ENCODE results near the gene EVX1.

DNA sequence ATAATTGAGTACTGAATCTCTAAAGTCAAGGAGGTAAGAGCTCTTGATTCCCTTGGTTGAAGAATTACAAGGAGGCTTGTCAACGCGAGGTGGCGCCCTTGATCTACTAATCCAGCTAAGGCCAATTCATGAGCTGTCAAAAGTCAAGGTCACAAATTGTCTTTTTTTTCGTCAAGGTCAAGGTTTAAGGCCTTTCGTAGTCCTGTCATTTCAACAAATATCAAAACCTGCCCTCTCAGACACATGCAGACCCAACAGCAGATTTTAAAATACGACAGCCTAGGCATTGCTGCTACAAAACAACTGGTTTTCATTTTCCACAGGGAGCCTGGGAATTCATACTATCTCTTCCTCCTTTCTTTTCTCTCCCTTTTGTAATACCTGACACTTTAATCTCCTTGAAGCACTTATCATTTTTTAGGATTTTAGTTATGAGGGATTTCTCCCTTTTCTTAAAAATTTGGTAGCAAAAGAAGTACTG is 46.3 kb upstream of the EVX1 start:
- no peak for TF ChIP-seq POLR2A (IDR thresholded peaks at IDR 0.05)
- TF ChIP-seq, protein P1, sequence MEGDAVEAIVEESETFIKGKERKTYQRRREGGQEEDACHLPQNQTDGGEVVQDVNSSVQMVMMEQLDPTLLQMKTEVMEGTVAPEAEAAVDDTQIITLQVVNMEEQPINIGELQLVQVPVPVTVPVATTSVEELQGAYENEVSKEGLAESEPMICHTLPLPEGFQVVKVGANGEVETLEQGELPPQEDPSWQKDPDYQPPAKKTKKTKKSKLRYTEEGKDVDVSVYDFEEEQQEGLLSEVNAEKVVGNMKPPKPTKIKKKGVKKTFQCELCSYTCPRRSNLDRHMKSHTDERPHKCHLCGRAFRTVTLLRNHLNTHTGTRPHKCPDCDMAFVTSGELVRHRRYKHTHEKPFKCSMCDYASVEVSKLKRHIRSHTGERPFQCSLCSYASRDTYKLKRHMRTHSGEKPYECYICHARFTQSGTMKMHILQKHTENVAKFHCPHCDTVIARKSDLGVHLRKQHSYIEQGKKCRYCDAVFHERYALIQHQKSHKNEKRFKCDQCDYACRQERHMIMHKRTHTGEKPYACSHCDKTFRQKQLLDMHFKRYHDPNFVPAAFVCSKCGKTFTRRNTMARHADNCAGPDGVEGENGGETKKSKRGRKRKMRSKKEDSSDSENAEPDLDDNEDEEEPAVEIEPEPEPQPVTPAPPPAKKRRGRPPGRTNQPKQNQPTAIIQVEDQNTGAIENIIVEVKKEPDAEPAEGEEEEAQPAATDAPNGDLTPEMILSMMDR (IDR thresholded peaks at IDR 0.05), result peak; percentile 51 to 80 (median 70)
